Muscle layer of colon (tissue), 2 donors: ENCODE data around the gene NEIL3.

Experiments
- H3K27ac ChIP-seq: one replicate; pipeline ENCODE4 v1.7.0; 2013; ENCODE audit warnings: low read depth, mild to moderate bottlenecking, low read length, moderate library complexity
- H3K27me3 ChIP-seq, 2 donors: one replicate each; pipeline ENCODE4 v1.7.0; 2013; ENCODE audit warnings: low read length in 2 of 2, mild to moderate bottlenecking in 2 of 2; ENCODE audit not compliant: insufficient read depth in 2 of 2, control insufficient read depth in 1 of 2
- H3K36me3 ChIP-seq: one replicate; pipeline ENCODE4 v1.7.0; 2013; ENCODE audit warnings: mild to moderate bottlenecking, low read length; ENCODE audit not compliant: insufficient read depth
- H3K4me1 ChIP-seq: one replicate; pipeline ENCODE4 v1.7.0; 2013; ENCODE audit warnings: mild to moderate bottlenecking, low read length; ENCODE audit not compliant: insufficient read depth
- H3K4me3 ChIP-seq, 2 donors: one replicate each; pipeline ENCODE4 v1.7.0; 2013; ENCODE audit warnings: low read length in 2 of 2, low read depth in 1 of 2, mild to moderate bottlenecking in 1 of 2, moderate library complexity in 1 of 2
- H3K9ac ChIP-seq: one replicate; pipeline ENCODE4 v1.7.0; 2013; ENCODE audit warnings: low read length
- H3K9me3 ChIP-seq: one replicate; pipeline ENCODE4 v1.7.0; 2013; ENCODE audit warnings: mild to moderate bottlenecking, low read length
- donor health status: abdominal sarcoma.
- donor health status: Adenocarcinoma of cecum.

Gene NEIL3

GRCh38 chr4:177339477-177340374 is 30.1 kb downstream of the NEIL3 start:
- no peak overlapping the region for H3K4me3 ChIP-seq
- no peaks in the 10 kb centered on the region for H3K27me3 ChIP-seq
- no peaks in the 10 kb centered on the region for H3K4me1 ChIP-seq

GRCh38 chr4:177348348-177348747 is 38.7 kb downstream of the NEIL3 start:
- Histone ChIP-seq H3K36me3 (no peaks in the 10 kb centered on the region), H3K9me3 (no peaks in the 10 kb centered on the region), H3K27me3 (no peaks in the 10 kb centered on the region), H3K27ac (no peak overlapping the region), H3K4me1 (no peaks in the 10 kb centered on the region), H3K4me3 (no peak overlapping the region), H3K9ac (no peak overlapping the region)

More at GRCh38 chr4:177339477-177340374, 30.1 kb downstream of the NEIL3 start:
- no peak overlapping the region for H3K9ac ChIP-seq
- H3K36me3 ChIP-seq: no peaks in the 10 kb centered on the region
- H3K9me3 ChIP-seq: no peaks in the 10 kb centered on the region
- H3K27ac ChIP-seq: no peak overlapping the region

- H3K9ac ChIP-seq: no peak overlapping the region
- H3K27ac ChIP-seq: no peak overlapping the region
- no peaks in the 10 kb centered on the region for H3K9me3 ChIP-seq
- H3K4me3 ChIP-seq: no peak overlapping the region
- H3K4me1 ChIP-seq: no peaks in the 10 kb centered on the region
- H3K27me3 ChIP-seq: no peaks in the 10 kb centered on the region
- no peaks in the 10 kb centered on the region for H3K36me3 ChIP-seq
These were observed 39.5 kb downstream of the NEIL3 start for GRCh38 chr4:177349191-177349590.

- no peak overlapping the region for H3K4me3 ChIP-seq
- no peaks in the 10 kb centered on the region for H3K36me3 ChIP-seq
- no peaks in the 10 kb centered on the region for H3K27me3 ChIP-seq
- no peak overlapping the region for H3K9ac ChIP-seq
- no peak overlapping the region for H3K27ac ChIP-seq
- no peaks in the 10 kb centered on the region for H3K4me1 ChIP-seq
- H3K9me3 ChIP-seq: no peaks in the 10 kb centered on the region
These were observed 42.1 kb downstream of the NEIL3 start for GRCh38 chr4:177351622-177352244.

GRCh38 chr4:177356206-177356605 is 46.5 kb downstream of the NEIL3 start:
- H3K36me3 ChIP-seq: no peaks in the 10 kb centered on the region
- no peaks in the 10 kb centered on the region for H3K4me1 ChIP-seq
- no peaks in the 10 kb centered on the region for H3K9me3 ChIP-seq
- no peak overlapping the region for H3K9ac ChIP-seq
- no peak overlapping the region for H3K27ac ChIP-seq
- no peaks in the 10 kb centered on the region for H3K27me3 ChIP-seq
- H3K4me3 ChIP-seq: no peak overlapping the region

GRCh38 chr4:177356921-177357320 is 47.2 kb downstream of the NEIL3 start:
- Histone ChIP-seq H3K9ac (no peak overlapping the region), H3K27me3 (no peaks in the 10 kb centered on the region), H3K4me1 (no peaks in the 10 kb centered on the region)

GRCh38 chr4:177367336-177367735 is 57.7 kb downstream of the NEIL3 start:
- no peaks in the 10 kb centered on the region for H3K27me3 ChIP-seq
- H3K36me3 ChIP-seq: no peaks in the 10 kb centered on the region
- H3K27ac ChIP-seq: no peak overlapping the region
- H3K4me1 ChIP-seq: no peaks in the 10 kb centered on the region
- H3K4me3 ChIP-seq: no peak overlapping the region
- no peak overlapping the region for H3K9ac ChIP-seq
- H3K9me3 ChIP-seq: no peaks in the 10 kb centered on the region

More at GRCh38 chr4:177356921-177357320, 47.2 kb downstream of the NEIL3 start:
- Histone ChIP-seq H3K9me3 (no peaks in the 10 kb centered on the region), H3K36me3 (no peaks in the 10 kb centered on the region), H3K27ac (no peak overlapping the region), H3K4me3 (no peak overlapping the region)

- no peak overlapping the region for H3K4me3 ChIP-seq
- H3K4me1 ChIP-seq: no peaks in the 10 kb centered on the region
- no peaks in the 10 kb centered on the region for H3K27me3 ChIP-seq
- H3K27ac ChIP-seq: no peak overlapping the region
- no peaks in the 10 kb centered on the region for H3K36me3 ChIP-seq
- H3K9ac ChIP-seq: no peak overlapping the region
- H3K9me3 ChIP-seq: no peaks in the 10 kb centered on the region
These were observed 59.7 kb downstream of the NEIL3 start for GRCh38 chr4:177369372-177369771.

- Histone ChIP-seq H3K27me3 (no peaks in the 10 kb centered on the region), H3K36me3 (no peaks in the 10 kb centered on the region), H3K4me3 (no peak overlapping the region), H3K9me3 (no peaks in the 10 kb centered on the region), H3K9ac (no peak overlapping the region), H3K27ac (no peak overlapping the region), H3K4me1 (no peaks in the 10 kb centered on the region)
These were observed 61.8 kb downstream of the NEIL3 start for GRCh38 chr4:177371461-177371860.

- Histone ChIP-seq H3K27me3 (no peaks in the 10 kb centered on the region), H3K4me3 (no peak overlapping the region), H3K27ac (no peak overlapping the region), H3K4me1 (no peaks in the 10 kb centered on the region), H3K9me3 (no peaks in the 10 kb centered on the region), H3K36me3 (no peaks in the 10 kb centered on the region), H3K9ac (no peak overlapping the region)
These were observed 65.3 kb downstream of the NEIL3 start for GRCh38 chr4:177374966-177375365.

- H3K27ac ChIP-seq: no peak overlapping the region
- no peaks in the 10 kb centered on the region for H3K27me3 ChIP-seq
- no peak overlapping the region for H3K9ac ChIP-seq
- H3K4me1 ChIP-seq: no peaks in the 10 kb centered on the region
- no peaks in the 10 kb centered on the region for H3K36me3 ChIP-seq
- H3K4me3 ChIP-seq: no peak overlapping the region
- no peaks in the 10 kb centered on the region for H3K9me3 ChIP-seq
These were observed 65.7 kb downstream of the NEIL3 start for GRCh38 chr4:177375372-177375771.
